ENCODE data around the gene PRTFDC1.
"Not testable (repeated sequence)": the region's sequence is repeated elsewhere in the genome, so short reads cannot be mapped to it uniquely, and the experiment has no call there.

The PRTFDC1 gene, protein sequence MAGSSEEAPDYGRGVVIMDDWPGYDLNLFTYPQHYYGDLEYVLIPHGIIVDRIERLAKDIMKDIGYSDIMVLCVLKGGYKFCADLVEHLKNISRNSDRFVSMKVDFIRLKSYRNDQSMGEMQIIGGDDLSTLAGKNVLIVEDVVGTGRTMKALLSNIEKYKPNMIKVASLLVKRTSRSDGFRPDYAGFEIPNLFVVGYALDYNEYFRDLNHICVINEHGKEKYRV

DNA sequence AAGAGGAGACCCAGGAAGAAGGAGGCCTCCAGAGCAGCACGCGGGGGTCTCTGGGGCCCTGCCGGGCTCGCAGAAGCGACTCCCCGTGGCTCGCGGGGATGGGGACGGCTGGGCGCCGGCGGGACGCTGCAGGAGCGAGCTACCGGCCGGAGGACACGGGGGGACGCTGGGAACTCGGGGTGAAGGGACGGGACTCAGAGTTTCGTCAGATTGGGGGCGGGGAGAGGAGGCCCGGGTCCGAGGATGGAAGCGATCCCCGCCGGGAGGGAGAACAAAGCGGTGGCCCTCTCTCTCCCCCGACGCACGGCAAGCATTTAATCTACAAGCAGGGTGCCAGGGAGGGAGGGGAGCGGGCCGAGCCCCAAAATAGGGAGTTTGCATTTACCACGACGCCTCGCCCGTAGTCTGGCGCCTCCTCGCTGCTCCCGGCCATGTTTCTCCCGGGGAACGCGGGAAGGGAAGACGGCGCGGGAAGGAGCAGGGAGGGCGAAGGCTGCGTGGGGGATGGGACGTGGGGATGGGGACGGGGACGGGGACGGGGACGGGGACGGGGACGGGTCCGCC, at the start of gene PRTFDC1:
TSS of gene PRTFDC1 (minus strand) at position 464 of the 564 bp plus-strand sequence. CDS start at position 433, 31 bp downstream.
- DNase-seq, result peak; percentile 91

DNA sequence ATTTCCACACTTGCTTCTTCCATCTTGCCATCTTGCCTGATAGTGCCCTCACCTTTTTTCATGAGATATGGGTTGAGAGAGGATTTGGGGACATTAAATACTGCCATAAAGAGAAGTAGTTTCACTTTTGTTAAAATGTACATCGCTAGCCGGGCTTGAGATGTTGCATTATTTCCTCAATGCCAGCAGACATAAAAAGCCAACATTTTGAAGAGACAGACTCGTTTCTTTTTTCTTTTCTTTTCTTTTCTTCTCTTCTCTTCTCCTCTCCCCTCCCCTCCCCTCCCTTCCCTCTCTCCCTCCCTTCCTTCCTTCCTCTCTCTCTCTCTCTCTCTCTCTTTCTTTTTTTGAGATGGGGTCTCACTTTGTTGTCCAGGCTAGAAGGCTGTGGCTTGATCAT, 45.6 kb upstream of the PRTFDC1 start:
- DNase-seq, result no peak

DNA sequence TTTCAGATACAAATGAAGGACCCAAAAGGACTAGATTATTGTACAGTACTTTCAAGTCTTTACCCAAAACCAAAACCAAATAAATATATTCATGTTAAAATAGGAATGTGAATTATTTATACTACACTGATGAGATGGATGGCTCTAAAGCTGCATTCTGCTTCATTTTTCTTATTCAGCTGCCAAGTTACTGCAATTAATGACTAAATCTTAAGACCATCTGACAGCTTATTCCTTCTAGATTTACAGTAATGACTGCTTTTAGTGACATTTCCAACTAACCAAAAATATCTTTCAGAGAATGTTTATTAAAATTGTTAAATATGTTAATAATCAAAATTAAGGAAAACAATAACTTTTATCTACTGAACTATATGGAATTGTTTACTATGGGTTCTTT, 42.7 kb upstream of the PRTFDC1 start:
- no peak for DNase-seq

DNA sequence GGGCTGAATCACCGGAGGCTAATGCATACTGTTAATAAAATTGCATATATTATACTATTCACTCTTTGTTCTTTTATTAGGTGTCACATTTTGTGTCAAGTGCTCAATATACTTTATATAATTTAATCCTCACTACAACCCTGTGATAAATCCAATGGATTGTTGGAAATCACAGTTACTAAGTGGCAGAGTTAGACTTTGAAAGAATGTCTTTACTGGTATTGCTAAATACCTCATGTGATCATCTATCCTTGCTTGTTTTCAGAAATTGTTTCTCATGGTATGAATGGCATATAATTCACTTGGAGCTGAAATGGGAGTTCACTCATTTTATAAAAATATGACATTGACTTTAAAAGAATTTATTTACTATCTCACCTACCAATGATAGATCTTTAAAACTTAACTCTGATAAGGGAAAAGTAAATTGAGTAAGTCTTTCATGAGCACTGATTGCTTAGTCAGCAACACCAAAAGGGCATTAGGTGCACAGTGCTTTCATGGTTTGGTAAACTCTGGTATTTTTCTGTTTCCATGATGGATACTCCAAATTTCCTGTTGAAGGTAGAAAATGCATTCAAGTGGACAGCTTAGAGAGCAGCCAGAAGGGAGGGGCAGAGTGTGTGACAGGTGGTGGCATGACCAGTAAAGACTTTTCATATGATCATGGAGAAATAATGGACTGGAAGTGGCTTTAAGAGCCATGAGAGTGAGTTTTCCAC, 41.0 kb upstream of the PRTFDC1 start:
- no peak for DNase-seq

DNA sequence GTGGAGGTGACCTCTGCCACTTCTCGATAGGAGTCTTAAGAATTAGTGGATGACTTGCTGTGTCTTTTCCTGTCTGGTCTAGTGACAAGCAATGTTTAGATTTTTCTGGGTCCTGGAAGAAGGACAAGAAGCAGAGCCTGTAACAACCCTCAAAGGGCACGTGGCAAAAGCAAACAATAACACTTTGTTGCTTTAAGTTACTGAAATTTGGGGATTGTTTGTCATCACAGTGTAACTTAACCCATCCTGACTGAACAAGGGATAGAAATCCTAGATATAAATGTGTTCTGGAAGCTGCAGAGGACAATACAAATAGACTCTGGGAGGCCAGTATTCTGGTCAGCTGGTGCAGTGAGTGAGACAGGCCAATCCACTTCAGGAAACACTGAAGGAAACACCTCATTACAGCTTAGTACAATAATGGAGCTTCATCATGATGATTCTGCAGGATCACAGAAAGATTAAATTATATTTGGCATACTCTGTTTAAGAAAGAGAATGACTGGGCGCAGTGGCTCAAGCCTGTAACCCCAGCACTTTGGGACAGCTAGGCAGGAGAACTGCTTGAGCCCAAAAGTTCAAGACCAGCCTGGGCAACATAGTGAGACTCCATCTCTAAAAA, 40.2 kb upstream of the PRTFDC1 start:
- DNase-seq, result no peak

DNA sequence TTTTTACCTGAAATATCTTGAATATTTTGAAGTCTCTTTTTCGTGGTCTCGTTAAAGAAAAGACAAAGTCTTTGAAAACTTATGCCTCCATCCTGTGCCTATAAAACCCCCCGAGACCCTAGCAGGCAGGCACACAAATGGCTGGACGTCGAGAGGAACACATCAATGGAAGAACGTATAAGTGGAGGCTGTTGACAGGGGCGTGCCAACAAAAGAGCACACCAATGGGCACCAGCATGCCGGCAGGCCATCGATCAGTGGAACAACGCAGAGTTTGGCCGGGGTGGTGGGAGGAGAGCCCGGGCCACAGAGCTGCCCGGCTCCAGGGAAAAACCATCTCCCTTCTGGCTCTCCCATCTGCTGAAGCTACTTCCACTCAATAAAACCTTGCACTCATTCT, 38.9 kb upstream of the PRTFDC1 start:
- no peak for DNase-seq

DNA sequence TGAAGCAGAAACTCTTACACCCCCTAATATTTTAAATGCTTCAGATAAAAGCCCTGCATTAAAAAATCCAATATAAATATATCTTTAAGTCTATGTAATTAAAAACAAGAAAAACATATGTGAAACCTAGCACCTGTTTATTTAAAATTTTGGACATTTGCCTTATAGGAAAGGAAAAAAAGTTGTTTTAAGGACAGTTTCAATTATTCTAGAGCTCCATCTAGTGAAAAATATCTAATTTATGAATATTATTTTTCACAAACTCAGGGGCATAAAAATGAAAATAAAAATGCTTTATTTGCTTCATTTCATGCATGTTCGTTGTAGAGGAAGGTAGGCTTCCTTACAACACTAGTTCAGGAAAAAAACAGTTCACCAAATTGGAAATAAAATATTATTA, 37.5 kb upstream of the PRTFDC1 start:
- DNase-seq, result no peak

DNA sequence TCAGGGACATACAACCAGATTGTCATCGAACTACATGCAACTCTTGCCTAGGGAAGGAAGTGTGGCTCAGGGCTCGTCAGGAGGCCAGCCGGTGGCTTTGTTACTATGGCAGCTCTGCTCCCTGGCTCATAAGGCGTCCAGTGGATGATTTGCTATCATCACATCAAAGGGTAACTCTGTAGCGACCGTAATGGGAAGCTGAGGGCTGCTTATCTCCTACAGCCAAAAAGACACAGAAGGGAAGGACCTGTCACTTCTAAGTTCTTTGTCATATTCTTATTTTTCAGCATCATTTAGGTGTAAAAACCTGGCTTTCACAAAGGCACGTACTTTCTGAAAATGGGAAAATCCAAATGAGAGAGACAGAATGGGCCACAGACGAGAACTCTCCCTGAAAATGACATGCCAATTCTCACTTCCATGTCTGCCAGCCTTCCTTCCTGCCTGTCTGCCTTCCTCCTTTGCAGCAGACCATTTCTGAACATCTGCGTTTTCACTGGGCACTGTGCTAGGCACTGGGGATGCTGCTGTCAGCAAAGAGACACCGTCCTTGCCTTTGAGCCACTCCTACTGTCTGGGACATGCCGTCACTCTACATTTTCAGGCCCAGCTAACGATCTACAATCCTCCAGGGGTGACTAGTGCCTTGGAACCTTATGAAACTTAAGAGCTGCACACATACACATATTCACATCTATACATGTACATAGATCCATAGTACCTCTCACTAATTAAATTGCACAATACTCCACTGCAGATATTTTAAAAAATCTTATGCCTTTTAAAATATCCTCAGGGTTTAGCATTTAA, 36.6 kb upstream of the PRTFDC1 start:
- no peak for DNase-seq

DNA sequence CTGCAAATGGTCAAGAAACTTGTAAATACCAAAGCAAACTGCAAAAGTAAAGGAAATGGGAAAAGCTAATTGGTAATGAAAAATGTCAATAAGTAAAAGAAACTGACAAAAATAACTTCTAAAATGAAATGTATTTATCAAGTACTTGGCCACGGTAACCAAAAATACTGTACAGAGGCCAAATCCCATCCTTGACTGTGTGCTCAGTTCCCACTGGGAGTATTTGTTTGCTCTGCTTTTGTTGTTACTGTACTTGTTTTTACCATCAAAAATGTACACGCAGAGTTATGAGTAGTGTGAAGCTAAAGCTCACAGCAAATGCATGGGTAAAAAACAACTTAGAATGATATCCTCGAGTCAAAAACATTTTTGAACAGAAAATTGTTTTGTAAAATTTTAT, 32.5 kb upstream of the PRTFDC1 start:
- DNase-seq, result no peak

DNA sequence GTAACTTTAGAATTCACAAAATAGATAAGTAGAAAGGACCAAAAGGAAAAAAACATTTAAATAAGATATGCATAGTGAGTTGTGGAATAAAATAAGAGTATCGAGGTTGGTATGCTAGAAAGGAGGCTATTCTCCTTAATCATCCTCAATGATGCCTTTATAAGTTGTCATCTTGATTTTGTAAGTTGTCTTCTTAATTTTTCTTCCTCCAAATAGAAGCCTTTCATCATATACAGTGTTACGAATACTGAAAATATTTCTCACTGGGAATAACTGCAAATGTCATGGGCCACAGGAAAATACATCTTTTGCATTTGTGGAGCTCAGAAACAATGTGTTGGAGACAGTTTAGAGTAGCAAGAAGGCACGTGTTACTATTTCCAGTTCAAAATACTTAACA, 31.5 kb upstream of the PRTFDC1 start:
- DNase-seq, result no peak

DNA sequence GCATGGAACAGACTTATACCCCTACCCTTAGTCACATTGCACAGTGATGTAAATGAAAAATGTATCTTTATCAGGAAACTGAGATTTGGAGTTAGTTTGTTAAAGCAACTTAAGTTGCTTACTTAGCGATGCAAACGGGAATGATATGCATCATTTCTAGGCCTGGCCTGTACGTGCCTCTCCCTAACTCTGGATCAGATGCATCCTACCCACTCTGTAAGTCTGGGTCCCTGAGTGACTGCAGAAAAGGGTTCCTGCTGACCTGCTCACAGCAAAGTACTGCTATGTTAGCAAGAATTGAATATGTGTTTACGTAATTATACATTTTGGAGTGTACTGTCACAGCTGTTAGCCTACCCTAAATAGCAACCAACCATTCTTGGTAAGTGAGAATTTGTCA, 30.7 kb upstream of the PRTFDC1 start:
- DNase-seq, result no peak

DNA sequence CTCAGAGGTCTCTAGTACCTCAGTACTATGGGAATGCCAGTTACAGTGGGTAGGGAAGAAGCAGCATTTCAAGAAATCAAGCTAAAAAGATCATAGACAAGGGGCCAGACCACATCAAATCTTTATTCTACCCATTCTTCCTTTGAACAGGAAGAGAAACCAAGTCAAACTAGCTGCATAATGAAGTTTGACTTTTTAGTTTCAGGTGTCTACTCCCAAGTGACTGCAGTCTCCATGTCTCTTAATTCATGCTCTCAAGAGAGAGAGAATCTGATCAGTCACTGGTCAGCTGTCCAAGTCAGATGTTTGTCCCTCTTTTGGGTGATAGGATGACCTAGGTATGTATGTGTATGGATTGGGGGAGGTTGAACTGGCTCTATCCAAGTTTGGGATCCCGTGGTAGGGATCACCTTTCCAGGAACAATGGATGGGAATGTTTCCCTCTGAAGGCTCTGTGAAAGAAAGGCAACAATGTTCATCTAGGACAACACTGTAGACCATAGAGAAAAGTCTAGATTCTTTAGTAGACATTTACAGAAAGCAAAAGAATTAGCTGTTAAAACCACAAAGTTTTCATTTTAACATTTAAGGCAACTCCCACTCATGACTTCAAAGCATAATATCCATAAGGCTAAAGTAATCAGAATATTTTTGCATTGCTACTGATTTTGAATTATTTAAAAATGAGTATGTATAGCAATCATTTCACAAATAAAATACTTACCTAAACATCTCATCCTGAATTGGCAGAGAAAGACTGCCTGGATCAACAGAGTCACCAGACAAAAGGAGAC, 30.1 kb upstream of the PRTFDC1 start:
- no peak for DNase-seq

DNA sequence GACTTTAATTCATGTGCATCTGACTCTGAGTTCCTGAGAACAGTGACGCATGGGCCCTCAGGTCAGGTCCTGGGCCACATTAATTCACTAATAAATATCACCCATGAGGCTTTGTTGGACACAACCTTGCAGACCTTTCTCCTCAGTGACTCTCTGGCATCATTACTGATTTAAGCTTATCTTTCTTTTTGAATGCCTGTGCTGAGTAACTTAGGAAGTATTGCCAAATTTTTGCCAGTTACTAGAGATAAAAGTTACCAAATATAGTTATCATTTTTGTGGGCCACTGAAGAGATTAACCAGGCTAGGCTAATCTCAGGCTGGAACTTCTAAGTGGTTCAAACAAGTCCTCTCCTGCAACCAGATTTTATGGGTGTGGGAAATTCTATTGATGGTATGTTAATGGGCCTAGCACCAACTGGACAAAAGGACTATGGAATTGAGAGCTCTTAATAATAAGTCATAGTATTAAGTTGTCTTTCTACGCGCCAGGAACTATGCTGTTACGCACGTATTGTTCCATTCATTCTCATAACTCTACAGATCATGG, 28.8 kb upstream of the PRTFDC1 start:
- DNase-seq, result no peak

DNA sequence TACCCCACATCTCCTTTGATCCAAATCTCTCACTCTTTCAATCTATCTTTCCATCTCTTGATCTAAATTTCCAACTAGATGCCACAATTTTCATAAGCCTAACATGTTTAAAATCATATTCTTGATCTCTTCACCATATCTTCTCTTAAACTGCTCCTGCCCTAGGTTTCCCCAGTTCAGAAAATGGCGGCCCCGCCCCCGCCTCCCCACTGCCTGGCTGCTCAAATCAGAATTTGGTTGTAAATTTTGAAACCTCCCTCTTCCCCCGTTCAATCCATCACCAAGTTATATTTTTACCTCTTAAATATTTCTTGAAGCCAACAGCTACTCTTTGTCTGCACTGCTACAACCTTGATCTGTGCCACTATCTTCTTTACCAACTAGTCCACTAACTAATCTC, 27.3 kb upstream of the PRTFDC1 start:
- no peak for DNase-seq

DNA sequence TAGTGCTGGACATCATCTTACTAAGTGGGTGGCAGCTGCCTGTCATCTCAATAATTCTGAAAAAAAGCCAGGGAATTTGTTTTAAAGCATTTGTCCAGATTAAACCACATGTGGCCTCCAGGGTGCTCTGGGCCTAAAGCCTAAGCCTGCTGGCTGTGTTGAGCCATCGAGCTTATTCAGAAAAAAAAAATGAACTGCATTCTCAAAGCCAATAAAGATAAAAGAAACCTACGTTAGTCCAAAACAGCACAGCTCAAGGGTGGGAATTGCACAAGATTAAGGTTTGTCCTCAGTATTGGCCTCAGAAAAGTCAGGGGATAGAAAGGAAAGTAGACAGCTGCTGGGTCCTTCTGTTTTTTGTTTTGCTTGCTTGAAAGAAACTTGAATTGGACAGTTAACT, 22.6 kb upstream of the PRTFDC1 start:
- no peak for DNase-seq

DNA sequence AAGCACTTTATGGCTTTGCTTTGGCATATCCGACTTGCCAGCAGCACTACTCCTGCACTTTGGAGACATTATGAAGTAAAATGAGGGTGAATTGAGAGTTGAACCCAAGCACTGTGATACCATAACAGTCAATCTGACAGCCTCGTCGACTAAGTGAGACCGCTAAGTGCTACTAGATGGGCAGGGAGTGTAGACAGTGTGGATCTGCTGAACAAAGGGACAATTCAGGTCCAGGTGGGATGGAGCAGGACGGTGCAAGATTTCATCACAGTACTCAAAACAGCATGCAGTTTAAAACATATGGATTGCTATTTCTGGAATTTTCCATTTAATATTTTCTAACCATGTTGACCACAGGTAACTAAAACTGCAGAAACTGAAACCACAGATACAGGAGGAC, 20.8 kb upstream of the PRTFDC1 start:
- no peak for DNase-seq

DNA sequence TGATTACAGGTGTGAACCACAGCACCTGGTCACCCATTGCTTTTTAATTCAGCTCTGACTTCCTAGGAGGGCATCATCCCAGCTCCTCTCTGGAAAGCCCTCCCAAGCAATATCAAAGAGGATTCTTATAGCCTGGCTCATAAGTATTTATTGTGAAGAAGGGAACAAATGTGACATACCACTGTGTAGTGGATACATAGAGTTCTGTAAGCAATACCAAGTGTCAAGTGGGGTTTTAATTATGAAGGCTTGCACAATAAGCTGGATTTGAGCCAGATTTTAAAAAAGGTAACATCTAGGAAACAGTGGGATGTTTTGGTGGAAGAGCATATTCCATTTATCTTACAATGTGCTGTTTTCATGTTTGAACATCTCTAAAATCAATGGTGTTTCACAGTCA, 19.0 kb upstream of the PRTFDC1 start:
- DNase-seq, result no peak

DNA sequence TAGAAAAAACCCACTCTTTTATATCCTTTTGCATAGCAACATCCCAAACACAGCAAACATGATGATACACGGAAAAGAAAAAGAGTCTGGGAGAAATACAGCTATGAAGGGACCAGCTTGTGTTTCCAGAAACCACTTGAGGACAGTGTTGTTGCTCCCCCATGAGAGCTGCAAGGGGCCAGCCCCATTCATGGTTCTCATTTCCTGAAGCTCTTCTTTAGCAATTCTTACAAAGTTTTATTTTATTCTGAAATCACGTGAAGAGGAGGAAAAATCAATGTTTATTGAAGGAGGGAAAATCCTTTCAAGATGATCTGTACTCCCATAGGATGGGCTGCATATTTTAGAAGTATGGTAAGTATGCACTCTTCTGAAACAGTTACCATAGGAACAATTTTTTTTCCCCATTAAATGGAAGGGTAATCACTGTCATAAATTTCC, 17.5 kb upstream of the PRTFDC1 start:
- DNase-seq, result no peak

DNA sequence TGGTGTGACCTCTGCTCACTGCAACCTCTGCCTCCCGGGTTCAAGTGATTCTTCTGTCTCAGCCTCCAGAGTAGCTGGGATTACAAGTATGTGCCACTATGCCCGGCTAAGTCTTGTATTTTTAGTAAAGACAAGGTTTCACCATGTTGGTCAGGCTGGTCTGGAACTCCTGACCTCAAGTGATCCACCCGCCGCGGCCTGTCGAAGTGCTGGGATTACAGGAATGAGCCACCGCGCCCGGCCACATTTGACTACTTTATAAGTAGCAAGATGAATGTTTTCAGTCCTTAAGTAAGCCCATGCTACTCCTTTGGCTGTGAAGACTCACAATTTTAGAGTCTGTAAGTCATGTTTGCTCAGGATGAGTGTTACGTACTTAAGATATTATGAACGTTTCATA, 16.5 kb upstream of the PRTFDC1 start:
- not testable (repeated sequence) for DNase-seq

DNA sequence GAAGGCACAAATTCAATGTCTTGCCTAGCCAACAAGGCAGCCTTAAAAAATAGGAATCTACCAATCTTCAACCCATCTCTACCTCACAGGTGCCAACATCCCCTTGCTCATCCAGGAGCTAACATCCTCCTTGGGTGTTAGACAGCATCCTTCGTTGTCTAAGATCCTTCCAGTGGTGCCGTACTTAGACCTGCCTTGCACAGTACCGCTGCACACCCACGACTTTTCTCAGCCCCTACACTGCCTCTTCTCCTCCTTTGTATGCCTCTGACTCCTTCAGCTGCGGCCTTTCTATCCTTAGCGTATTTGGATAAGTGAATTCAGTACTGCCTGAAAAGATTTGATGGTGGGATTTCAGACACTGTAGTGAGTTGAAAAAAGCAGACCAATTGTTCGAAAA, 15.9 kb upstream of the PRTFDC1 start:
- DNase-seq, result no peak

DNA sequence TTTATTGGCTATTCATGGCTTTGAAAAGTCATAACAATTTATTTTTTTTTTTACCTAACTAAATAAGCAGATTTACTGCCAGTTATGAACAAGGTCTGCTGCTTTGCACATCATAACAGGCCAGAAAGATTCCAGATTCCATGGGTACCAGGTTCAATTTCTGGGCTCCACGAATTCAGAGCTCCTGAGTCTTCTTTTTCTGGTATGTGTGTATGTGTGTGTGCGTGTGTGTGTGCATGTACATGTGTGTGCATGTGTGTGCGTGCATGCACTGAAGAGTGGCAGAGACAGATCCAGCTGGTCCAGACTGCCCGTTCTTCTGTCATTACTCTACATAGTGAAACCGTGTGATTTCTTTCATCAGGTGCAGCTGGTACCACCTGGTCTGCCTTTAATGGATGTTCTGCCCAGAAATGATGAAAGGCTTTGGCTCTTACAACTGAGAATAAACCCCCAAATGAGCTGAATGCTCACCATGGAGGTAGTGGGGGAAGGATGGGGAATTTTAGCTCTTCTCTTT, 14.6 kb upstream of the PRTFDC1 start:
- no peak for DNase-seq

DNA sequence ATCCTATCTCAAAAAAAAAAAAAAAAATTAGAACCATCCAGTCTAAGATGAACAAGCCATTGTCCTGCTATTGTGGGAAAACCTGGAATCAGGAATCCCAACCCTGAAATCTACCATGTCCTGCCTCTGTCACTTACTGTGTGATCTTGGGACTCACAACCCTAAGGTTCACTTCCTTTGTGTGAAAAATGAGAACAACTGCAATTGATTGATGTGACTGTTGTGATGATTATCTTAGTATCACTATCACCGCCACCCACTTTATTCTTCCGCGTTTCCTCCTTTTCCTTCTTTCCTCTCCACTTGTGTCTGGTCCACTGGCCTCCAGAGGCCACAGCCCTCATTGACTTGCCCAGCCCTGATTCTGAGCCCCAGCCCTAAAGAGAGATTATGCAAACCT, 12.6 kb upstream of the PRTFDC1 start:
- DNase-seq, result no peak
